SK-N-SH treated with all-trans-retinoic acid at 6 μM for 48 hours (cell line): ENCODE measurements around the gene EPDR1.

Source experiments
- PATZ1 ChIP-seq: fragments of 250-450 bp; sonication (Bioruptor Pico); IDR thresholded peaks from 2 replicates; pipeline ENCODE4 v1.8.0; 2020; ENCODE audit warnings: mild to moderate bottlenecking, moderate library complexity, borderline replicate concordance
- SNAI2 ChIP-seq: fragments of 250-450 bp; sonication (Bioruptor Pico); IDR thresholded peaks from 2 replicates; pipeline ENCODE4 v1.5.0; 2020; ENCODE audit warnings: mild to moderate bottlenecking, moderate library complexity
- TOX ChIP-seq: fragments of 250-450 bp; sonication (Bioruptor Pico); IDR thresholded peaks from 2 replicates; pipeline ENCODE4 v1.8.0; 2021; ENCODE audit warnings: mild to moderate bottlenecking, moderate library complexity, borderline replicate concordance

GRCh38 chr7:37916673-37917660 lies 3.5 kb upstream of the EPDR1 start, which contains the start of gene SFRP4:
- TF ChIP-seq SNAI2 (CRISPR knock-in tag) (no peak), PATZ1 (CRISPR knock-in tag) (no peak), TOX (no peak)
